AG04449 (cell line): ENCODE results near the gene NCOR1.
"Not testable (repeated sequence)": the region's sequence is repeated elsewhere in the genome, so short reads cannot be mapped to it uniquely, and the experiment has no call there.

Experiments used
- CTCF ChIA-PET: fragments of 350-600 bp; formaldehyde crosslinking; extraction: SDS; loops from one replicate; lab custom pipeline; 2021; ENCODE audit warnings: antibody characterized with exemption; lab: Yijun Ruan, JAX
- POLR2A ChIA-PET: fragments of 400-600, 350-600 bp; formaldehyde crosslinking; extraction: SDS; loops from one replicate; lab custom pipeline; 2020; ENCODE audit warnings: antibody characterized with exemption, inconsistent platforms; lab: Yijun Ruan, JAX
- DNase-seq: peaks from one replicate; pipeline ENCODE4 v3.0.0-alpha.2; 2010; ENCODE audit warnings: low read depth, low spot score
- H3K4me3 ChIP-seq: 2 replicates; pipeline ENCODE4 v1.5.1; 2011; ENCODE audit warnings: low read depth, mild to moderate bottlenecking, control low read depth, low read length
- CTCF ChIP-seq: IDR thresholded peaks from one replicate; pipeline ENCODE4 v1.5.1; 2011; ENCODE audit warnings: mild to moderate bottlenecking, moderate library complexity, low read length, control low read depth, inconsistent platforms; ENCODE audit not compliant: insufficient read depth; ENCODE audit errors: missing control alignments

NCOR1 gene

DNA sequence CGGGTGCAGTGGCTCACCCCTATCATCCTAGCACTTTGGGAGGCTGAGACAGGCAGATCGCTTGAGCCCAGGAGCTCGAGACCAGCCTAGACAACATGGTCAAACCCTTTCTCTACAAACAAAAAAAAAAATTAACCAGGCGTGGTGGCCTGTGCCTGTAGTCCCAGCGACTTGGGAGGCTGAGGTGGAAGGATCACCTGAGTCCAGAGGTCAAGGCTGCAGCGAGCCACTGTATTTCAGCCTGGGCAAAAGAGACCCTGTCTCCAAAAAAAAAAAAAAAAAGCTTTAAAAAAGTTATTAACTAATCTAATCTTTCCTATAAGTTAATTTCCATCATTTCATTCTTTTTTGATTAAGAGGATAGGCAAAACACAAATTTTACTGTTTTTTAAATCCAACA is 2.5 kb downstream of the NCOR1 start:
- no peak for TF ChIP-seq CTCF
- no peak for DNase-seq
- ChIA-PET CTCF (interaction anchor here (0.9 kb wide), 1 partner anchor 12 kb away, joined by 3 read pairs; no protein-coding TSS in a partner anchor), POLR2A (no interaction called here)
- H3K4me3 ChIP-seq: no peak overlapping the region

GRCh38 chr17:16211590-16211989 is 3.7 kb downstream of the NCOR1 start:
- POLR2A ChIA-PET: no interaction called here
- CTCF ChIA-PET: interaction anchor here (1.1 kb wide), 1 partner anchor 141 kb away, joined by 3 read pairs; the partner anchor contains the start of gene CENPV

DNA sequence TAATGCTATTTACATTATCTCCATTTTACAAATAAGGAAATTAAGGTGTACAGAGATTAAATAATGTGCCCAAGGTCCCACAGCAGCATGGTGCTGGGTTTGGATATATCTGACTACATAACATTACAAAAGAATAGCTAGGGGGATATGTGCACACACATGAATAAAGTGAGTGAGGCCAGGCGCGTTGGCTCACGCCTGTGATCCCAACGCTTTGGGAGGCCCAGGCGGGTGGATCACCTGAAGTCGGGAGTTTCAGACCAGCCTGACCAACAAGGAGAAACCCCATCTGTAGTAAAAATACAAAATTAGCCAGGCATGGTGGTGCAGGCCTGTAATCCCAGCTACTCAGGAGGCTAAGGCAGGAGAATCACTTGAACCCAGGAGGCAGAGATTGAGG is 10.6 kb downstream of the NCOR1 start:
- POLR2A ChIA-PET, DNase-seq, H3K4me3 ChIP-seq: not testable (repeated sequence)
- CTCF ChIA-PET: interaction anchor here (1.6 kb wide), 1 partner anchor 10 kb away, joined by 3 read pairs; the partner anchor contains the start of gene NCOR1

More at GRCh38 chr17:16211590-16211989, 3.7 kb downstream of the NCOR1 start:
- no peak for TF ChIP-seq CTCF
- no peak for DNase-seq
- H3K4me3 ChIP-seq: no peak overlapping the region

- POLR2A ChIA-PET, H3K4me3 ChIP-seq, DNase-seq: not testable (repeated sequence)
- CTCF ChIA-PET: interaction anchor here (0.7 kb wide), 1 partner anchor 11 kb away, joined by 3 read pairs; no protein-coding TSS in a partner anchor
These were observed 12.5 kb downstream of the NCOR1 start for GRCh38 chr17:16202554-16203500.

DNA sequence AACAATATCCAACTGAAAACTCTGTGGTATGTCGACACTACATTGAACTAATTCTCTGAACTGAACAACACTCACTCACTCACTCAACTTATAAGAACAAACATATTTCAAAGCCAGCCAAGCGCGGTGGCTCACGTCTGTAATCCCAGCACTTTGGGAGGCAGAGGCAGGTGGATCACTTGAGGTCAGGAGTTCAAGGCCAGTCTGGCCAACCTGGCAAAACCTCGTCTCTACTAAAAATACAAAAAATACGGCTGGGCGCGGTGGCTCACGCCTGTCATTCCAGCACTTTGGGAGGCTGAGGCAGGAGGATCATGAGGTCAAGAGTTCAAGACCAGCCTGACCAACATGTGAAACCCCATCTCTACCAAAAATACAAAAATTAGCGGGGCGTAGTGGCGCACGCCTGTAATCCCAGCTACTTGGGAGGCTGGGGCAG is 13.6 kb downstream of the NCOR1 start:
- POLR2A ChIA-PET, DNase-seq, CTCF ChIA-PET, H3K4me3 ChIP-seq: not testable (repeated sequence)

DNA sequence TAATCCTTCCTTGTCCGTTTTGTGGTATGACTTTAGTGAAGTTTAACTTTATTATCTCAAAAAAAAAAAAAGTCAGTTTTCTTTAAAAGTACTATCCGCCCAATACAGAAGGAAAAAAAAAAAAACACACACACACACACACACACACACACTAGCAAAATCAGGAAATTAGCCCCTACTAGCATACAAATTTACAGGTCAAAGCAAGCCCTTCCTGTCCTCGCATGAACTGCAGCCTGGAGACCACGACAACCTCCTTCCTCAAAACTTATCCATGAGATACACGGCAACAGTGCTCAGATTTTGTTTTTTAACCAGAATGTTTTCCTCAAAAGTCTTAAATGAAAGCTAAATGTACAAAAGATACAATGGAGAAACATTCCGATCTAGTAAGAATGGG is 16.2 kb downstream of the NCOR1 start:
- CTCF ChIA-PET: no interaction called here
- no peak overlapping the region for H3K4me3 ChIP-seq
- POLR2A ChIA-PET: no interaction called here
- no peak for DNase-seq
- no peak for TF ChIP-seq CTCF

DNA sequence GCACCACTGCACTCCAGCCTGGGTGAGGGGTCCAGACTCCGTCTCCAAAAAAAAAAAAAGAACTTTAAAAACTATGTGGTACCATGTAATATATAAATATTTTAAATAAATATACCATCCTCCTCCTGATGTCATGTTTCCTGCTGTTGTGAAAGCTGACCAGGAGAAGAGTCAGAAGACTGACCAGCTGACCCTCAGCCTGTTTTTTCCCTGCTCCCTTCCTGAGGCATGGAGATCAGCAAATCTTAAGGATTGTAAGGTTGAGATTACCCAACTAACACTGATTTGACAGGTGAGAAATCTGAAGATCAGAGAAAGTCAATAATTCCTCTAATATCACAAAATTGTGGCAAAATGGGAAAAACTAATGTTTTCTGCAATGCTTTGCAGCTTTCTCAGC is 18.1 kb downstream of the NCOR1 start:
- CTCF ChIA-PET: no interaction called here
- no peak for DNase-seq
- TF ChIP-seq CTCF: no peak
- POLR2A ChIA-PET: no interaction called here
- H3K4me3 ChIP-seq: no peak overlapping the region

DNA sequence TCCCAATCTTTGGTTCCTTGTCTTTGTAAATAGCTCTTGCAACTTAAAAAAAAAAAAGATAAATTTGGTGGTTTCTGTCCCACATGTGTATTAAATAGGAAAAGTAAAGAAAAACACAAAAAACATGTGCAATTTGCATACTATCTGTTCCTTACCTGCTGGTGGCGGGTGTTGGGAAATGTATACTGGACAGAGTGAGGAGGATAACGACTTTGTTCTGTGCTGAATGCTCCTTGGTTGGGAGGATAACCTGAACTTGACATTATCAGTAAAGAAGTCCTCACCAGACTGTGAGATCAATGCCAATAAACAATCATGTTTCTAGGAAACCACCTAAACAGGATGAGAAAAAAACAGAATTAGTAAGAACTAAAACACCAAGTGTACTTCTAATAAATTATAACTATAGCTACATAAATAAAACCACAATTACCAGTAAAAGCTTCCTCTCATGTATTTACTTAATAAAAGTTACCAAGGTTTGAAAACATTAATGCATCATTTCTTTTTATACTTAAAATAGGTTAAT is 21.0 kb downstream of the NCOR1 start:
- DNase-seq, POLR2A ChIA-PET, CTCF ChIA-PET, H3K4me3 ChIP-seq: not testable (repeated sequence)
